Liver (tissue), 9 donors: Measurements from ENCODE around the gene PTTG1IP. TPM values are rescaled to one million over a fixed set of nuclear protein-coding genes. Genes with fewer than 3 reads are reported as not detected.

Experiments
- DNase-seq: peaks from one replicate; pipeline ENCODE4 v3.0.0-alpha.2; 2017; ENCODE audit warnings: low spot score
- H3K27ac ChIP-seq, 2 donors: one replicate each; pipeline ENCODE4 v1.7.0; 2013; ENCODE audit warnings: inconsistent platforms in 2 of 2, low read length in 2 of 2, control low read depth in 1 of 2, low read depth in 1 of 2, mild to moderate bottlenecking in 1 of 2
- H3K27me3 ChIP-seq, 4 donors: one replicate each; pipeline versions ENCODE4 v1.6.1 to v1.7.0; 2013; ENCODE audit warnings: low read length in 3 of 4, inconsistent platforms in 1 of 4, mild to moderate bottlenecking in 1 of 4, moderate library complexity in 1 of 4; ENCODE audit not compliant: control insufficient read depth in 4 of 4, insufficient read depth in 4 of 4
- H3K36me3 ChIP-seq, 4 donors: one replicate each; pipeline versions ENCODE4 v1.6.1 to v1.7.0; 2013; ENCODE audit warnings: low read length in 3 of 4, mild to moderate bottlenecking in 3 of 4, low read depth in 1 of 4, moderate library complexity in 1 of 4; ENCODE audit not compliant: control insufficient read depth in 4 of 4, insufficient read depth in 3 of 4
- H3K4me1 ChIP-seq, 4 donors: one replicate each; pipeline versions ENCODE4 v1.6.1 to v1.7.0; 2013; ENCODE audit warnings: low read length in 3 of 4, mild to moderate bottlenecking in 3 of 4, moderate library complexity in 1 of 4; ENCODE audit not compliant: control insufficient read depth in 4 of 4, insufficient read depth in 4 of 4
- H3K4me3 ChIP-seq, 3 donors: one replicate each; pipeline versions ENCODE4 v1.6.1 to v1.7.0; 2013; ENCODE audit warnings: low read length in 3 of 3, control low read depth in 1 of 3, low read depth in 1 of 3, mild to moderate bottlenecking in 1 of 3
- H3K9ac ChIP-seq, 2 donors: one replicate each; pipeline ENCODE4 v1.7.0; 2013; ENCODE audit warnings: low read length in 2 of 2, mild to moderate bottlenecking in 2 of 2, moderate library complexity in 2 of 2, control low read depth in 1 of 2, low read depth in 1 of 2
- H3K9me3 ChIP-seq, 4 donors: one replicate each; pipeline versions ENCODE4 v1.6.1 to v1.7.0; 2013; ENCODE audit warnings: low read length in 3 of 4; ENCODE audit not compliant: control insufficient read depth in 4 of 4
- EGR1 ChIP-seq, 2 donors: IDR thresholded peaks; 2 replicates each; pipeline ENCODE4 v1.6.1; 2016 to 2018; ENCODE audit warnings: antibody characterized with exemption in 2 of 2, low read depth in 2 of 2
- FOXA1 ChIP-seq: IDR thresholded peaks from 2 replicates; pipeline ENCODE4 v1.6.1; 2016; ENCODE audit warnings: antibody characterized with exemption
- FOXA2 ChIP-seq: IDR thresholded peaks from 2 replicates; pipeline ENCODE4 v1.6.1; 2016; ENCODE audit warnings: antibody characterized with exemption
- GABPA ChIP-seq, 2 donors: IDR thresholded peaks in 1 of 2; conservative IDR thresholded peaks in 1 of 2; 2 replicates each; pipeline ENCODE4 v1.6.1; 2016; ENCODE audit warnings: antibody characterized with exemption in 2 of 2, mild to moderate bottlenecking in 1 of 2, moderate library complexity in 1 of 2
- HNF4A ChIP-seq, 2 donors: conservative IDR thresholded peaks; 2 replicates each; pipeline ENCODE4 v1.6.1; 2016; ENCODE audit warnings: antibody characterized with exemption in 2 of 2, mild to moderate bottlenecking in 2 of 2
- HNF4G ChIP-seq: IDR thresholded peaks from 2 replicates; pipeline ENCODE4 v1.6.1; 2016; ENCODE audit warnings: antibody characterized with exemption
- JUND ChIP-seq, 2 donors: IDR thresholded peaks; 2 replicates each; pipeline ENCODE4 v1.6.1; 2016; ENCODE audit warnings: antibody characterized with exemption in 2 of 2
- NR2F2 ChIP-seq: IDR thresholded peaks from 2 replicates; pipeline ENCODE4 v1.6.1; 2016; ENCODE audit warnings: antibody characterized with exemption
- RAD21 ChIP-seq, 2 donors: IDR thresholded peaks; 2 replicates each; pipeline ENCODE4 v1.6.1; 2016; ENCODE audit warnings: antibody characterized with exemption in 2 of 2, mild to moderate bottlenecking in 2 of 2
- RXRA ChIP-seq, 2 donors: IDR thresholded peaks; 2 replicates each; pipeline ENCODE4 v1.6.1; 2017 to 2018; ENCODE audit warnings: antibody characterized with exemption in 2 of 2, mild to moderate bottlenecking in 1 of 2
- SP1 ChIP-seq: IDR thresholded peaks from 2 replicates; pipeline ENCODE4 v1.6.1; 2018; ENCODE audit warnings: antibody characterized with exemption, mild to moderate bottlenecking
- TAF1 ChIP-seq: conservative IDR thresholded peaks from 2 replicates; pipeline ENCODE4 v1.6.1; 2016; ENCODE audit warnings: antibody characterized with exemption, mild to moderate bottlenecking
- YY1 ChIP-seq: IDR thresholded peaks from 2 replicates; pipeline ENCODE4 v1.6.1; 2016; ENCODE audit warnings: antibody characterized with exemption, mild to moderate bottlenecking
- WGBS: extraction: QIAGEN DNeasy Blood & Tissue Kit; methylation state at CpG from one replicate; pipeline ENCODE4 v1.1.7; 2013; 5-methylcytosine and 5-hydroxymethylcytosine counted together
- polyA plus RNA-seq, 2 donors: library from polyadenylated mRNA; stranded (reverse) in 1 of 2; unstranded in 1 of 2; fragments of 200-250 nt in 1 of 2; fragments of >200 nt in 1 of 2; fragmentation: Nextera tagmentation in 1 of 2; extraction: Ambion mirVana in 1 of 2; gene quantifications; one replicate each; pipeline versions ENCODE4 v1.2.1 to v1.2.3, GENCODE V29; 2013 to 2015
- total RNA-seq, 2 donors: library from RNA; depleted of rRNA; stranded (reverse); fragments of >200 nt; gene quantifications; one replicate each; pipeline ENCODE4 v1.2.3, GENCODE V29; 2014
- TF ChIP-seq, protein P1 (sequence below): IDR thresholded peaks from 2 replicates; pipeline ENCODE4 v1.6.1; 2016; ENCODE audit warnings: antibody characterized with exemption, mild to moderate bottlenecking
- TF ChIP-seq, protein P2 (sequence below): IDR thresholded peaks from 2 replicates; pipeline ENCODE4 v1.6.1; 2016; ENCODE audit warnings: antibody characterized with exemption
- TF ChIP-seq, protein P3 (sequence below): IDR thresholded peaks from 2 replicates; pipeline ENCODE4 v1.6.1; 2016; ENCODE audit warnings: antibody characterized with exemption
- TF ChIP-seq, protein P4 (sequence below): IDR thresholded peaks from 2 replicates; pipeline ENCODE4 v1.6.1; 2016; ENCODE audit warnings: antibody characterized with exemption
- TF ChIP-seq, protein P5 (sequence below): fragments of 150-350 bp; IDR thresholded peaks from 2 replicates; pipeline ENCODE4 v1.5.1; 2017; ENCODE audit warnings: improper control_type of control experiment, low read depth, low read length; ENCODE audit not compliant: missing input control
- donor health status: healthy.
- donor health status: healthy.
- donor health status: healthy.
- donor health status: healthy.
- donor health status: healthy.

PTTG1IP gene
- total and polyA plus RNA-seq, 4 donors: 62.0 to 94.0 (median 79.8) TPM

DNA sequence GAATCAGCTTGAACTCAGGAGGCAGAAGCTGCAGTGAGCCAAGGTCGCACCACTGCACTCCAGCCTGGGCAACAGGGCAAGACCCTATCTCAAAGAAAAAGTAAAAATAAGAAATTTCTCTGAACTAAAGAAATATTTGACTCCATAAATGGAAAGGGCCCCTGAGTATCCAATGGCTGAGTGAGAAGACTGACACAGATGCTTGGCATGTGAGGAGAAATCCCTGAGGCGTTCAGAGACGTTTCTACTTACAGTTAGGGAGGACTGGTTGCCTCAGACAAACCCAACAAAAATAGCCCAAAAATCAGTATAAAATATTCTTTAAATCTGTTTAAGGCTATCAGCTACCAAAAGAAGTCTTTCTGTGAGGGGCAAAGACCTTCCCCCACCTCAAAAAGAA is 52.6 kb downstream of the PTTG1IP start:
- no peak for TF ChIP-seq RAD21 (IDR thresholded peaks at IDR 0.05)
- peaks cover 0 to 9% (median 3%) of the 10 kb centered on the region in 4 donors for H3K9me3 ChIP-seq
- H3K27ac ChIP-seq: no peak overlapping the region
- no peaks in the 10 kb centered on the region for H3K27me3 ChIP-seq
- 85% methylated on average over 3 of the region's 3 CpGs for WGBS
- H3K4me1 ChIP-seq: peaks cover 6 to 14% (median 12%) of the 10 kb centered on the region in 4 donors
- H3K36me3 ChIP-seq: no peaks in the 10 kb centered on the region
- no peak overlapping the region for H3K4me3 ChIP-seq
- no peak for DNase-seq
- H3K9ac ChIP-seq: no peak overlapping the region

DNA sequence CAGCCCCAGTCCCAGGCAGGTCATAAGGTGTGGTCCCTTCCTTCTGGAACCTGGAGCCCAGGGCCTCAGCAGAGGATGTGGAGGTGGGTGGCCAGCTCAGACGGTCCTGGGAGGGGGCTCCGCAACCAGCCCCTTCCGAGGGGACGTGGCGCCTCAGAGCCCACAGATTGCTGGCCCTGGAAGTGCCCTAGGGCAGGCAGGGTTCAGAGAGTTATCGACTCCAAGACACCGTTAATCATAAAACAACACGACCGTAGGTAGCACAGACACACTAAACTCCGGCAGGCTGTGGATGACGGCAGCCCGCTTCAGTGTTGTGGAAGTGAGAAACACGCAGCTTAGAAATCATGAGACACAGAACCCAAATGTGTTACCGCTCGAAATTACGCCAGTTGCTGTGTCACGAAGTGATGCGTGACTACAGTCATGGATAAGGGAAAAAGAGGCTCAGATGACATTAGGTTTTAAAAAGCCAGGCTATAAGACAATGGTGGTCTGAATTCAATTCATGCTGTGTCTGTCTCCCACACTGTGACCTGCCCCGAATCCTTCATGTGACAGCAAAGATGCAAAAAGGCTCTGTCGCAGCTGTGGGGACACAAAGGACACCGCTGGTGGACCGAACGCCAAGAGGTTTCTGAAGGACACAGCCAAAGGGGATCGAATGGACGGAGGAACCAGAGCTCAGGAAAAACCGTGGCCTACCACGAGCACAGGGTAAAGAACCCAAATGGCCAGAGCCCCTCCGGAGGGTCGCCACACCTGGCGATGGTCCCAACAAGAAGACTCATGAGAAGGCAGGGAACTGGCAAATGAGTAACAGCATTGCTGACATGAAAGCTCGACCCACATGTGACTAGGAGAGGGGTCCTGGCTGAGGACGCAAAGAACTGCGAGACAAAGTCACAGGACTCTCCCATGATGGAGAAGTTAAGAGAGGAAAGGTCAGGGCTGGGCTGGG is 53.9 kb downstream of the PTTG1IP start:
- Histone ChIP-seq H3K4me3 (no peak overlapping the region), H3K4me1 (peaks cover 6 to 14% (median 12%) of the 10 kb centered on the region in 4 donors), H3K27me3 (no peaks in the 10 kb centered on the region), H3K9ac (no peak overlapping the region), H3K36me3 (no peaks in the 10 kb centered on the region), H3K9me3 (peaks cover 0 to 9% (median 3%) of the 10 kb centered on the region in 4 donors), H3K27ac (no peak overlapping the region)
- WGBS: 95% methylated on average over 33 of the region's 33 CpGs
- no peak for TF ChIP-seq HNF4A (conservative IDR thresholded peaks at IDR 0.05)
- no peak for TF ChIP-seq HNF4G
- no peak for TF ChIP-seq TAF1
- TF ChIP-seq, protein P1, sequence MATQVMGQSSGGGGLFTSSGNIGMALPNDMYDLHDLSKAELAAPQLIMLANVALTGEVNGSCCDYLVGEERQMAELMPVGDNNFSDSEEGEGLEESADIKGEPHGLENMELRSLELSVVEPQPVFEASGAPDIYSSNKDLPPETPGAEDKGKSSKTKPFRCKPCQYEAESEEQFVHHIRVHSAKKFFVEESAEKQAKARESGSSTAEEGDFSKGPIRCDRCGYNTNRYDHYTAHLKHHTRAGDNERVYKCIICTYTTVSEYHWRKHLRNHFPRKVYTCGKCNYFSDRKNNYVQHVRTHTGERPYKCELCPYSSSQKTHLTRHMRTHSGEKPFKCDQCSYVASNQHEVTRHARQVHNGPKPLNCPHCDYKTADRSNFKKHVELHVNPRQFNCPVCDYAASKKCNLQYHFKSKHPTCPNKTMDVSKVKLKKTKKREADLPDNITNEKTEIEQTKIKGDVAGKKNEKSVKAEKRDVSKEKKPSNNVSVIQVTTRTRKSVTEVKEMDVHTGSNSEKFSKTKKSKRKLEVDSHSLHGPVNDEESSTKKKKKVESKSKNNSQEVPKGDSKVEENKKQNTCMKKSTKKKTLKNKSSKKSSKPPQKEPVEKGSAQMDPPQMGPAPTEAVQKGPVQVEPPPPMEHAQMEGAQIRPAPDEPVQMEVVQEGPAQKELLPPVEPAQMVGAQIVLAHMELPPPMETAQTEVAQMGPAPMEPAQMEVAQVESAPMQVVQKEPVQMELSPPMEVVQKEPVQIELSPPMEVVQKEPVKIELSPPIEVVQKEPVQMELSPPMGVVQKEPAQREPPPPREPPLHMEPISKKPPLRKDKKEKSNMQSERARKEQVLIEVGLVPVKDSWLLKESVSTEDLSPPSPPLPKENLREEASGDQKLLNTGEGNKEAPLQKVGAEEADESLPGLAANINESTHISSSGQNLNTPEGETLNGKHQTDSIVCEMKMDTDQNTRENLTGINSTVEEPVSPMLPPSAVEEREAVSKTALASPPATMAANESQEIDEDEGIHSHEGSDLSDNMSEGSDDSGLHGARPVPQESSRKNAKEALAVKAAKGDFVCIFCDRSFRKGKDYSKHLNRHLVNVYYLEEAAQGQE: no peak
- no peak for TF ChIP-seq EGR1 (IDR thresholded peaks at IDR 0.05; ENCODE audit: low read depth in 2 of 2)
- no peak for TF ChIP-seq GABPA (IDR thresholded peaks at IDR 0.05 in 1 of 2, conservative IDR thresholded peaks at IDR 0.05 in 1 of 2)
- TF ChIP-seq RXRA (IDR thresholded peaks at IDR 0.05): no peak
- TF ChIP-seq, protein P2, sequence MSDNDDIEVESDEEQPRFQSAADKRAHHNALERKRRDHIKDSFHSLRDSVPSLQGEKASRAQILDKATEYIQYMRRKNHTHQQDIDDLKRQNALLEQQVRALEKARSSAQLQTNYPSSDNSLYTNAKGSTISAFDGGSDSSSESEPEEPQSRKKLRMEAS: no peak
- TF ChIP-seq NR2F2: no peak
- TF ChIP-seq, protein P3, sequence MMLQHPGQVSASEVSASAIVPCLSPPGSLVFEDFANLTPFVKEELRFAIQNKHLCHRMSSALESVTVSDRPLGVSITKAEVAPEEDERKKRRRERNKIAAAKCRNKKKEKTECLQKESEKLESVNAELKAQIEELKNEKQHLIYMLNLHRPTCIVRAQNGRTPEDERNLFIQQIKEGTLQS: no peak
- no peak for TF ChIP-seq FOXA2
- TF ChIP-seq, protein P4, sequence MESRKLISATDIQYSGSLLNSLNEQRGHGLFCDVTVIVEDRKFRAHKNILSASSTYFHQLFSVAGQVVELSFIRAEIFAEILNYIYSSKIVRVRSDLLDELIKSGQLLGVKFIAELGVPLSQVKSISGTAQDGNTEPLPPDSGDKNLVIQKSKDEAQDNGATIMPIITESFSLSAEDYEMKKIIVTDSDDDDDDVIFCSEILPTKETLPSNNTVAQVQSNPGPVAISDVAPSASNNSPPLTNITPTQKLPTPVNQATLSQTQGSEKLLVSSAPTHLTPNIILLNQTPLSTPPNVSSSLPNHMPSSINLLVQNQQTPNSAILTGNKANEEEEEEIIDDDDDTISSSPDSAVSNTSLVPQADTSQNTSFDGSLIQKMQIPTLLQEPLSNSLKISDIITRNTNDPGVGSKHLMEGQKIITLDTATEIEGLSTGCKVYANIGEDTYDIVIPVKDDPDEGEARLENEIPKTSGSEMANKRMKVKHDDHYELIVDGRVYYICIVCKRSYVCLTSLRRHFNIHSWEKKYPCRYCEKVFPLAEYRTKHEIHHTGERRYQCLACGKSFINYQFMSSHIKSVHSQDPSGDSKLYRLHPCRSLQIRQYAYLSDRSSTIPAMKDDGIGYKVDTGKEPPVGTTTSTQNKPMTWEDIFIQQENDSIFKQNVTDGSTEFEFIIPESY: no peak
- no peak for TF ChIP-seq FOXA1
- TF ChIP-seq, protein P5, sequence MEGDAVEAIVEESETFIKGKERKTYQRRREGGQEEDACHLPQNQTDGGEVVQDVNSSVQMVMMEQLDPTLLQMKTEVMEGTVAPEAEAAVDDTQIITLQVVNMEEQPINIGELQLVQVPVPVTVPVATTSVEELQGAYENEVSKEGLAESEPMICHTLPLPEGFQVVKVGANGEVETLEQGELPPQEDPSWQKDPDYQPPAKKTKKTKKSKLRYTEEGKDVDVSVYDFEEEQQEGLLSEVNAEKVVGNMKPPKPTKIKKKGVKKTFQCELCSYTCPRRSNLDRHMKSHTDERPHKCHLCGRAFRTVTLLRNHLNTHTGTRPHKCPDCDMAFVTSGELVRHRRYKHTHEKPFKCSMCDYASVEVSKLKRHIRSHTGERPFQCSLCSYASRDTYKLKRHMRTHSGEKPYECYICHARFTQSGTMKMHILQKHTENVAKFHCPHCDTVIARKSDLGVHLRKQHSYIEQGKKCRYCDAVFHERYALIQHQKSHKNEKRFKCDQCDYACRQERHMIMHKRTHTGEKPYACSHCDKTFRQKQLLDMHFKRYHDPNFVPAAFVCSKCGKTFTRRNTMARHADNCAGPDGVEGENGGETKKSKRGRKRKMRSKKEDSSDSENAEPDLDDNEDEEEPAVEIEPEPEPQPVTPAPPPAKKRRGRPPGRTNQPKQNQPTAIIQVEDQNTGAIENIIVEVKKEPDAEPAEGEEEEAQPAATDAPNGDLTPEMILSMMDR: no peak
- TF ChIP-seq SP1: no peak
- TF ChIP-seq JUND (IDR thresholded peaks at IDR 0.05): no peak
- no peak for TF ChIP-seq RAD21 (IDR thresholded peaks at IDR 0.05)
- no peak for TF ChIP-seq YY1
- no peak for DNase-seq
